DMS79 (cell line): ENCODE measurements around the gene SLC4A11.
"Not testable (repeated sequence)": the region's sequence is repeated elsewhere in the genome, so short reads cannot be mapped to it uniquely, and the experiment has no call there.

ENCODE experiments used
- DNase-seq: peaks from one replicate; lab custom pipeline; 2025; lab: John Stamatoyannopoulos, UW

Gene SLC4A11

GRCh38 chr20:3227936-3228749 is 10.8 kb downstream of the SLC4A11 start:
- no peak for DNase-seq

GRCh38 chr20:3227506-3227905 is 11.5 kb downstream of the SLC4A11 start:
- DNase-seq = no peak

- no peak for DNase-seq
These were observed 12.1 kb downstream of the SLC4A11 start for GRCh38 chr20:3226864-3227263.

- no peak for DNase-seq
These were observed 12.9 kb downstream of the SLC4A11 start for GRCh38 chr20:3226093-3226492.

GRCh38 chr20:3224681-3225421 is 14.1 kb downstream of the SLC4A11 start:
- DNase-seq = no peak

- no peak for DNase-seq
These were observed 14.9 kb downstream of the SLC4A11 start for GRCh38 chr20:3223994-3224680.

- DNase-seq = no peak
These were observed 15.4 kb downstream of the SLC4A11 start for GRCh38 chr20:3223651-3223993.

GRCh38 chr20:3222635-3223600 is 16.1 kb downstream of the SLC4A11 start:
- peak; percentile 86 for DNase-seq

GRCh38 chr20:3221398-3222226 is 17.4 kb downstream of the SLC4A11 start:
- DNase-seq = no peak

- DNase-seq = no peak
These were observed 20.5 kb downstream of the SLC4A11 start for GRCh38 chr20:3218307-3218988.

GRCh38 chr20:3215359-3215917 is 23.6 kb downstream of the SLC4A11 start:
- not testable (repeated sequence) for DNase-seq

GRCh38 chr20:3213226-3213625 is 25.8 kb downstream of the SLC4A11 start:
- no peak for DNase-seq

- DNase-seq = no peak
These were observed 28.6 kb downstream of the SLC4A11 start for GRCh38 chr20:3210346-3210745.

- DNase-seq = no peak
These were observed 29.1 kb downstream of the SLC4A11 start for GRCh38 chr20:3209946-3210317.

- peak; percentile 21 for DNase-seq
These were observed 29.6 kb downstream of the SLC4A11 start, which contains the start of gene ITPA for GRCh38 chr20:3209257-3209945. Gene ITPA (plus strand): TSS chr20:3209498. CDS start chr20:3209552, 54 bp downstream.

GRCh38 chr20:3208786-3209256 is 30.2 kb downstream of the SLC4A11 start:
- DNase-seq = no peak

GRCh38 chr20:3204124-3204794 is 34.7 kb downstream of the SLC4A11 start, which contains the start of gene DDRGK1:
Gene DDRGK1 (minus strand): TSS chr20:3204682. CDS start chr20:3204627, 55 bp downstream.
- peak; percentile 37 for DNase-seq
